A549 (cell line): ENCODE results near the gene INPP5A. TPM values are rescaled to one million over a fixed set of nuclear protein-coding genes. Genes with fewer than 3 reads are reported as not detected.

Experiments
- ATAC-seq, 2 experiments: fragments of 200-7000 bp in 1 of 2; fragments of >200 bp in 1 of 2; cut with Nextera tagmentation in 1 of 2; cut with Tn5 transposase in 1 of 2; 3 replicates each; pipeline versions ENCODE4 v1.8.0 to v1.9.1; 2018 to 2020; ENCODE audit warnings: mild to moderate bottlenecking in 1 of 2, moderate library complexity in 1 of 2
- CTCF ChIA-PET: fragments of 300-600 bp; sonication (Branson Sonifier 250); formaldehyde crosslinking; extraction: SDS; loops from one replicate; lab custom pipeline; 2021; ENCODE audit warnings: antibody characterized with exemption, inconsistent platforms; lab: Yijun Ruan, JAX
- POLR2A ChIA-PET: fragments of 350-600 bp; formaldehyde crosslinking; extraction: SDS; loops from one replicate; lab custom pipeline; 2021; ENCODE audit warnings: antibody characterized with exemption, inconsistent platforms; lab: Yijun Ruan, JAX
- DNase-seq, 2 experiments: peaks; one replicate each; pipeline versions ENCODE4 v3.0.0 to v3.0.0-alpha.2; 2011 to 2016; ENCODE audit warnings: low read depth in 1 of 2, low spot score in 1 of 2
- FAIRE-seq: peaks from 2 replicates; lab custom pipeline; 2011; peaks lifted over from hg19 to GRCh38; lab: Jason Lieb, UNC
- H3K27ac ChIP-seq, 2 experiments: fragments of >200 bp; sonication (Bioruptor Twin); formaldehyde crosslinking; 3 replicates each; pipeline ENCODE4 v1.5.1; 2016 to 2017
- H3K4me1 ChIP-seq: fragments of >200 bp; sonication (Bioruptor Twin); formaldehyde crosslinking; 3 replicates; pipeline ENCODE4 v1.6.1; 2016
- H3K4me2 ChIP-seq: fragments of >200 bp; sonication (Bioruptor Twin); formaldehyde crosslinking; 3 replicates; pipeline ENCODE4 v1.6.1; 2016
- H3K4me3 ChIP-seq: fragments of >200 bp; sonication (Bioruptor Twin); formaldehyde crosslinking; 3 replicates; pipeline ENCODE4 v1.5.1; 2016
- H3K9me3 ChIP-seq: fragments of >200 bp; sonication (Bioruptor Twin); formaldehyde crosslinking; 3 replicates; pipeline ENCODE4 v1.6.1; 2016
- BHLHE40 ChIP-seq: IDR thresholded peaks from 2 replicates; pipeline ENCODE4 v1.6.1; 2012; ENCODE audit warnings: low read depth, low read length, inconsistent platforms
- CBX2 ChIP-seq: fragments of 200-600 bp; sonication (generic); IDR thresholded peaks from 2 replicates; pipeline ENCODE4 v1.6.1; 2016; ENCODE audit warnings: low read depth, mild to moderate bottlenecking, borderline replicate concordance
- CBX8 ChIP-seq: fragments of 200-600 bp; sonication (generic); IDR thresholded peaks from 2 replicates; pipeline ENCODE4 v1.6.1; 2016
- CEBPB ChIP-seq, 2 experiments: fragments of >200 bp in 1 of 2; sonication (Bioruptor Twin) in 1 of 2; formaldehyde crosslinking in 1 of 2; IDR thresholded peaks; 2 replicates each; pipeline ENCODE4 v1.6.1; 2012 to 2016
- CHD4 ChIP-seq: fragments of 200-600 bp; sonication (generic); IDR thresholded peaks from 2 replicates; pipeline ENCODE4 v1.6.1; 2016; ENCODE audit warnings: antibody characterized with exemption, mild to moderate bottlenecking, borderline replicate concordance
- EHF ChIP-seq: fragments of 250-450 bp; sonication (Bioruptor Pico); IDR thresholded peaks from 2 replicates; pipeline ENCODE4 v1.5.0; 2020; ENCODE audit warnings: mild to moderate bottlenecking
- EHMT2 ChIP-seq: fragments of 200-600 bp; sonication (generic); IDR thresholded peaks from 2 replicates; pipeline ENCODE4 v1.6.1; 2016; ENCODE audit warnings: antibody characterized with exemption, low read depth, mild to moderate bottlenecking, moderate library complexity
- EP300 ChIP-seq, 2 experiments: fragments of >200 bp; sonication (Bioruptor Twin); formaldehyde crosslinking; IDR thresholded peaks; 2 replicates in 1 of 2; 3 replicates in 1 of 2; pipeline ENCODE4 v1.6.1; 2016 to 2017
- FOSB ChIP-seq: fragments of 250-450 bp; sonication (Bioruptor Pico); IDR thresholded peaks from 2 replicates; pipeline ENCODE4 v1.5.0; 2020; ENCODE audit warnings: mild to moderate bottlenecking, moderate library complexity
- FOXS1 ChIP-seq: fragments of 250-450 bp; sonication (Bioruptor Pico); IDR thresholded peaks from 2 replicates; pipeline ENCODE4 v1.5.0; 2020; ENCODE audit warnings: mild to moderate bottlenecking, moderate library complexity
- GATA3 ChIP-seq: IDR thresholded peaks from 2 replicates; pipeline ENCODE4 v1.6.1; 2012; ENCODE audit warnings: borderline replicate concordance
- HDAC2 ChIP-seq: fragments of 200-600 bp; sonication (generic); IDR thresholded peaks from 2 replicates; pipeline ENCODE4 v1.6.1; 2016
- HOXB5 ChIP-seq: fragments of 250-450 bp; sonication (Bioruptor Pico); IDR thresholded peaks from 2 replicates; pipeline ENCODE4 v1.5.0; 2020; ENCODE audit warnings: mild to moderate bottlenecking, moderate library complexity
- NPAS2 ChIP-seq: fragments of 250-450 bp; sonication (Bioruptor Pico); IDR thresholded peaks from 2 replicates; pipeline ENCODE4 v1.8.0; 2022; ENCODE audit warnings: mild to moderate bottlenecking, moderate library complexity, borderline replicate concordance
- NR3C1 ChIP-seq: fragments of >200 bp; sonication (Bioruptor Twin); formaldehyde crosslinking; IDR thresholded peaks from 3 replicates; pipeline ENCODE4 v1.6.1; 2017
- PHF8 ChIP-seq: fragments of 200-600 bp; sonication (generic); IDR thresholded peaks from 2 replicates; pipeline ENCODE4 v1.6.1; 2016; ENCODE audit warnings: low read depth, mild to moderate bottlenecking, antibody characterized with exemption, moderate library complexity, borderline replicate concordance
- POLR2A ChIP-seq: IDR thresholded peaks from 2 replicates; pipeline ENCODE4 v1.6.1; 2012; ENCODE audit warnings: mild to moderate bottlenecking, low read length
- POLR2AphosphoS2 ChIP-seq: conservative IDR thresholded peaks from 2 replicates; pipeline ENCODE4 v1.6.1; 2012; ENCODE audit warnings: low read length, improper control_type of control experiment, inconsistent platforms
- RAD21 ChIP-seq, 2 experiments: fragments of >200 bp in 1 of 2; sonication (Bioruptor Twin) in 1 of 2; formaldehyde crosslinking in 1 of 2; IDR thresholded peaks in 1 of 2; conservative IDR thresholded peaks in 1 of 2; 2 replicates in 1 of 2; 3 replicates in 1 of 2; pipeline ENCODE4 v1.6.1; 2012 to 2018; ENCODE audit warnings: inconsistent platforms in 1 of 2
- RARB ChIP-seq: fragments of 250-450 bp; sonication (Bioruptor Pico); IDR thresholded peaks from 2 replicates; pipeline ENCODE4 v1.8.0; 2021; ENCODE audit warnings: mild to moderate bottlenecking, moderate library complexity
- RCOR1 ChIP-seq: fragments of 150-350 bp; IDR thresholded peaks from 2 replicates; pipeline ENCODE4 v1.6.1; 2014; ENCODE audit warnings: antibody characterized with exemption, low read length, low read depth
- RNF2 ChIP-seq: fragments of 200-600 bp; sonication (generic); IDR thresholded peaks from 2 replicates; pipeline ENCODE4 v1.6.1; 2016; ENCODE audit warnings: low read depth, mild to moderate bottlenecking, antibody characterized with exemption, moderate library complexity, borderline replicate concordance
- SMC3 ChIP-seq: fragments of >200 bp; sonication (Bioruptor Twin); formaldehyde crosslinking; IDR thresholded peaks from 3 replicates; pipeline ENCODE4 v1.6.1; 2018; ENCODE audit warnings: inconsistent platforms
- SREBF2 ChIP-seq: fragments of 450-650 bp; IDR thresholded peaks from 2 replicates; pipeline ENCODE4 v1.6.1; 2014; ENCODE audit warnings: mild to moderate bottlenecking, moderate library complexity
- TFCP2L1 ChIP-seq: fragments of 250-450 bp; sonication (Bioruptor Pico); IDR thresholded peaks from 2 replicates; pipeline ENCODE4 v1.5.0; 2021; ENCODE audit warnings: mild to moderate bottlenecking
- ZC3H11A ChIP-seq: fragments of 450-650 bp; IDR thresholded peaks from 2 replicates; pipeline ENCODE4 v1.6.1; 2014; ENCODE audit warnings: antibody characterized with exemption, mild to moderate bottlenecking
- ZFP36 ChIP-seq: fragments of 450-650 bp; IDR thresholded peaks from 2 replicates; pipeline ENCODE4 v1.6.1; 2014; ENCODE audit warnings: borderline replicate concordance; ENCODE audit not compliant: partially characterized antibody
- ZNF302 ChIP-seq: fragments of 250-450 bp; sonication (Bioruptor Pico); IDR thresholded peaks from 2 replicates; pipeline ENCODE4 v1.9.0; 2021; ENCODE audit warnings: inconsistent platforms, mild to moderate bottlenecking, moderate library complexity
- WGBS: methylation state at CpG from one replicate; pipeline ENCODE4 v1.1.6; 2017; ENCODE audit errors: missing lambda C conversion rate; 5-methylcytosine and 5-hydroxymethylcytosine counted together
- polyA plus RNA-seq, 4 experiments: library from polyadenylated mRNA; depleted of rRNA in 3 of 4; stranded (reverse); fragments of >200 nt; fragmentation: RNase III in 1 of 4; extraction: RNeasy Plus Mini Kit Qiagen cat#74134 plus additional on column Dnase treatment in 1 of 4; gene quantifications; 2 replicates in 3 of 4; 3 replicates in 1 of 4; pipeline ENCODE4 v1.2.3, GENCODE V29; 2011 to 2017
- TF ChIP-seq, protein P1 (sequence below): fragments of 150-350 bp; IDR thresholded peaks from 2 replicates; pipeline ENCODE4 v1.6.1; 2014; ENCODE audit warnings: low read depth, mild to moderate bottlenecking, low read length
- TF ChIP-seq, protein P2 (sequence below): fragments of >200 bp; sonication (Bioruptor Twin); formaldehyde crosslinking; IDR thresholded peaks from 3 replicates; pipeline ENCODE4 v1.6.1; 2016
- TF ChIP-seq, protein P3 (sequence below): fragments of 200-600 bp; sonication (generic); IDR thresholded peaks from 2 replicates; pipeline ENCODE4 v1.6.1; 2016; ENCODE audit warnings: antibody characterized with exemption, mild to moderate bottlenecking, moderate library complexity

The INPP5A gene
- polyA plus RNA-seq, 2 of the 4 experiments (the other 2 are of a cell fraction): 13.7 to 15.1 TPM

DNA sequence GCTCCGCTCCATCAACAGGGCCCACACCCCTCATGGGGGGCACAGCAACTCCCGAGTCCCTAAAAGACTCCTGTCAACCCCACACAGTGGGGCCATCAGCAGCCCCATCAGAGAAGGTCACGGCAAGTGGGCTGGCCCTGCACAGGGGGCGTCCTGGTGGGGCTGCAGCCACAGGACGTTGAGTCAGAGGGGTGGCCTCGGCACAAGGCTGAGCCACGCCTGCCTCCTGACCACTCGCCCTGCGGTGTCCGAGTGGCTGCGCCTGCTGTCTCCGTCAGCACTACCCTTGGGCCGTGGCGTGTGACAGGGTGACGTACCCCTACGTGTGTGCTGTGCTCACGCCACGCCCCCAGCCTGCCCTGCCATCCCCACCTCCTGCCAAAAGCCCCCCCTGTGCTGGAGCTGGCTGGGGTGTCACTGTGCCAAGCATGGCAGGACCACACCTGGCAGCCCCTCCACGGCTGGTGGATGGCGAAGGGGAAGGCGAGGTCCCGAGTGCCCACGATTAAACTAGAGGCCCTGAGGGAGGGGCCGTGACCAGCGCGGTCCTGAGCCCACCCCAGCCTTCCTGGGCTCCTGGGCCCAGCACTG is 274.4 kb downstream of the INPP5A start:
- no peaks in the 10 kb centered on the region for H3K9me3 ChIP-seq
- no peak overlapping the region for H3K4me2 ChIP-seq
- CTCF ChIA-PET: interaction anchor here (0.9 to 1.2 kb wide), 2 partner anchors 9 to 157 kb away, joined by 3 to 4 read pairs; no protein-coding TSS in a partner anchor
- no peaks in the 10 kb centered on the region for H3K4me1 ChIP-seq
- 36% methylated on average over 19 of the region's 26 CpGs for WGBS
- no peak overlapping the region for H3K27ac ChIP-seq
- DNase-seq: no peak
- POLR2A ChIA-PET: no interaction called here
- no peak overlapping the region for H3K4me3 ChIP-seq
- ATAC-seq: peak in 1 of 2 experiments; percentile 21; a peak in 1 of 6 replicates
- no peak for FAIRE-seq
- TF ChIP-seq BHLHE40 (no peak), FOSB (CRISPR knock-in tag) (no peak), PHF8 (no peak), NR3C1 (no peak), EHMT2 (no peak)
- TF ChIP-seq, all 56 proteins: peak for 0

DNA sequence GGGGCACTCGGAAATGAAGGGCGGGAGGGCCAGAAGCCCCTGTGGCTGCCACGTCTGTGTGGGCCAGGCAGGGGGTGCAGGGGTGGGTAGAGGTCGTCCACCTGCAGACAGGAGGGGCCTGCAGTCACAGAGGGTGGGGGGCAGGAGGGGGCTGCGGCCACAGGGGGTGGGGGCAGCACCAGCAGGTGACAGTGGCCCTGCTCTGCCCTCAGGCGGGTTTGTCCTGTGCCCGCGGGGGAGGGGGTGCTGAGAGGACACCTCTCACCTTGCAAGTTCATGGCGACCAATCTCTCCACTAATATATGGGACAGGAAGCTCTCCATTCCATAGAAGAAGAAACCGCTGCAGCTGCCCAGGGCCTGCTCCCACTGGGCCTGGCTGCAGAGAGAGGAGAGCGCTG is 274.9 kb downstream of the INPP5A start:
- FAIRE-seq (no peak), DNase-seq (no peak), ATAC-seq (no peak)
- Histone ChIP-seq H3K27ac (no peak overlapping the region), H3K9me3 (no peaks in the 10 kb centered on the region), H3K4me3 (no peak overlapping the region), H3K4me1 (no peaks in the 10 kb centered on the region), H3K4me2 (no peak overlapping the region)
- POLR2A ChIA-PET: no interaction called here
- WGBS: 38% methylated on average over 3 of the region's 11 CpGs
- TF ChIP-seq HOXB5 (CRISPR knock-in tag): no peak
- no peak for TF ChIP-seq HDAC2
- TF ChIP-seq GATA3: no peak
- TF ChIP-seq RAD21 (conservative IDR thresholded peaks at IDR 0.05 in 1 of 2, IDR thresholded peaks at IDR 0.05 in 1 of 2): no peak
- no peak for TF ChIP-seq FOSB (CRISPR knock-in tag)
- no peak for TF ChIP-seq PHF8
- no peak for TF ChIP-seq CBX8
- no peak for TF ChIP-seq SREBF2
- no peak for TF ChIP-seq BHLHE40
- TF ChIP-seq CHD4: no peak
- TF ChIP-seq ZNF302: no peak
- no peak for TF ChIP-seq FOXS1 (CRISPR knock-in tag)
- no peak for TF ChIP-seq POLR2A
- no peak for TF ChIP-seq NPAS2 (CRISPR knock-in tag)
- TF ChIP-seq, protein P1, sequence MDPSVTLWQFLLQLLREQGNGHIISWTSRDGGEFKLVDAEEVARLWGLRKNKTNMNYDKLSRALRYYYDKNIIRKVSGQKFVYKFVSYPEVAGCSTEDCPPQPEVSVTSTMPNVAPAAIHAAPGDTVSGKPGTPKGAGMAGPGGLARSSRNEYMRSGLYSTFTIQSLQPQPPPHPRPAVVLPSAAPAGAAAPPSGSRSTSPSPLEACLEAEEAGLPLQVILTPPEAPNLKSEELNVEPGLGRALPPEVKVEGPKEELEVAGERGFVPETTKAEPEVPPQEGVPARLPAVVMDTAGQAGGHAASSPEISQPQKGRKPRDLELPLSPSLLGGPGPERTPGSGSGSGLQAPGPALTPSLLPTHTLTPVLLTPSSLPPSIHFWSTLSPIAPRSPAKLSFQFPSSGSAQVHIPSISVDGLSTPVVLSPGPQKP: no peak
- TF ChIP-seq, protein P2, sequence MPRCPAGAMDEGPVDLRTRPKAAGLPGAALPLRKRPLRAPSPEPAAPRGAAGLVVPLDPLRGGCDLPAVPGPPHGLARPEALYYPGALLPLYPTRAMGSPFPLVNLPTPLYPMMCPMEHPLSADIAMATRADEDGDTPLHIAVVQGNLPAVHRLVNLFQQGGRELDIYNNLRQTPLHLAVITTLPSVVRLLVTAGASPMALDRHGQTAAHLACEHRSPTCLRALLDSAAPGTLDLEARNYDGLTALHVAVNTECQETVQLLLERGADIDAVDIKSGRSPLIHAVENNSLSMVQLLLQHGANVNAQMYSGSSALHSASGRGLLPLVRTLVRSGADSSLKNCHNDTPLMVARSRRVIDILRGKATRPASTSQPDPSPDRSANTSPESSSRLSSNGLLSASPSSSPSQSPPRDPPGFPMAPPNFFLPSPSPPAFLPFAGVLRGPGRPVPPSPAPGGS: no peak
- TF ChIP-seq POLR2AphosphoS2: no peak
- TF ChIP-seq RARB (CRISPR knock-in tag): no peak
- CTCF ChIA-PET: interaction anchor here (0.9 kb wide), 1 partner anchor 10 kb away, joined by 4 read pairs; no protein-coding TSS in a partner anchor

DNA sequence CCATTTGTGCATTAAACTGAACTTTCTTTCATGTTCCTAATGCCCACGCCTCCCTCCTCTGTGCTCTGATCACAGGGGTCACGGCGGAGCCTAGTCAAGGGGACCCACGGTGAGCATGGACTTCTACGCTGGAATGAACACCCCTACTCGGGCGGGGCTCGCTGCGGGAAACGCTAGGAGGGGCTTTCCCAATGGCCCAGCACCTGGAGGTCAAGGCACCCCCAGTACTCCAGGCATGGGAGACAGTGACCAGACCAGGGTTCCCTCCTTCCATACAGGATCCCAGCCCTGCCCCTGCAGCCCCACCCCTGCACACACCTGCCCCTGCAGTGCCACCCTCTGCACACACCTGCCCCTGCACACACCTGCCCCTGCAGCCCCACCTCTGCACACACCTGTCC is 275.4 kb downstream of the INPP5A start:
- ChIA-PET POLR2A (no interaction called here), CTCF (interaction anchor here (0.9 kb wide), 1 partner anchor 10 kb away, joined by 4 read pairs; no protein-coding TSS in a partner anchor)
- no peaks in the 10 kb centered on the region for H3K4me1 ChIP-seq
- ATAC-seq (no peak), FAIRE-seq (no peak), DNase-seq (no peak)
- H3K4me2 ChIP-seq: no peak overlapping the region
- H3K9me3 ChIP-seq: no peaks in the 10 kb centered on the region
- 29% methylated on average over 9 of the region's 10 CpGs for WGBS
- H3K27ac ChIP-seq: no peak overlapping the region
- no peak overlapping the region for H3K4me3 ChIP-seq
- TF ChIP-seq SMC3: no peak
- TF ChIP-seq RNF2: no peak
- TF ChIP-seq CBX2: no peak
- TF ChIP-seq EHF: no peak
- TF ChIP-seq ZFP36: no peak
- no peak for TF ChIP-seq POLR2A
- TF ChIP-seq ZC3H11A: no peak
- TF ChIP-seq HDAC2: no peak
- no peak for TF ChIP-seq RCOR1
- TF ChIP-seq EP300 (IDR thresholded peaks at IDR 0.05): no peak
- TF ChIP-seq CEBPB (IDR thresholded peaks at IDR 0.05): no peak
- no peak for TF ChIP-seq NR3C1
- TF ChIP-seq, protein P3, sequence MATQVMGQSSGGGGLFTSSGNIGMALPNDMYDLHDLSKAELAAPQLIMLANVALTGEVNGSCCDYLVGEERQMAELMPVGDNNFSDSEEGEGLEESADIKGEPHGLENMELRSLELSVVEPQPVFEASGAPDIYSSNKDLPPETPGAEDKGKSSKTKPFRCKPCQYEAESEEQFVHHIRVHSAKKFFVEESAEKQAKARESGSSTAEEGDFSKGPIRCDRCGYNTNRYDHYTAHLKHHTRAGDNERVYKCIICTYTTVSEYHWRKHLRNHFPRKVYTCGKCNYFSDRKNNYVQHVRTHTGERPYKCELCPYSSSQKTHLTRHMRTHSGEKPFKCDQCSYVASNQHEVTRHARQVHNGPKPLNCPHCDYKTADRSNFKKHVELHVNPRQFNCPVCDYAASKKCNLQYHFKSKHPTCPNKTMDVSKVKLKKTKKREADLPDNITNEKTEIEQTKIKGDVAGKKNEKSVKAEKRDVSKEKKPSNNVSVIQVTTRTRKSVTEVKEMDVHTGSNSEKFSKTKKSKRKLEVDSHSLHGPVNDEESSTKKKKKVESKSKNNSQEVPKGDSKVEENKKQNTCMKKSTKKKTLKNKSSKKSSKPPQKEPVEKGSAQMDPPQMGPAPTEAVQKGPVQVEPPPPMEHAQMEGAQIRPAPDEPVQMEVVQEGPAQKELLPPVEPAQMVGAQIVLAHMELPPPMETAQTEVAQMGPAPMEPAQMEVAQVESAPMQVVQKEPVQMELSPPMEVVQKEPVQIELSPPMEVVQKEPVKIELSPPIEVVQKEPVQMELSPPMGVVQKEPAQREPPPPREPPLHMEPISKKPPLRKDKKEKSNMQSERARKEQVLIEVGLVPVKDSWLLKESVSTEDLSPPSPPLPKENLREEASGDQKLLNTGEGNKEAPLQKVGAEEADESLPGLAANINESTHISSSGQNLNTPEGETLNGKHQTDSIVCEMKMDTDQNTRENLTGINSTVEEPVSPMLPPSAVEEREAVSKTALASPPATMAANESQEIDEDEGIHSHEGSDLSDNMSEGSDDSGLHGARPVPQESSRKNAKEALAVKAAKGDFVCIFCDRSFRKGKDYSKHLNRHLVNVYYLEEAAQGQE: no peak
- no peak for TF ChIP-seq TFCP2L1 (CRISPR knock-in tag)
